Measurements from ENCODE around the gene CMAS.
"Not testable (repeated sequence)": the region's sequence is repeated elsewhere in the genome, so short reads cannot be mapped to it uniquely, and the experiment has no call there.

CMAS gene

DNA sequence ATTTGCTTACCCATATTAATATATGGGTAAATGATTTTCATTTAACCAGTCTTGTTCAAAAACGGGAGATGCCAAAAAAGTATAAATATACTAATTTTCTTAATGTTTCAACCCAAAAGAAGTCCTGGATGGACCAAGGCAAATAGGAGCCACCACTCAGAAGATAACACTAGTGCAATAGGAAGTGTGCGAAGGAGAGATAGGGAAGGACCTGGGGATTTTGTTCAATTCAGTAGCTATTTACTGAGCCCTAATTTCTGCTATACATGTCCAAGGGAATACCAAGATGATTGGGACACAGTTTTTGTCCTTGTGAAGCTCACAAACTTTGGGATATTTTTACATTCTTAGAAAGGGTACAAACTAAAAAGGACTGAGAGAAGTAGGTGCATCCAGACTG, 1.5 kb downstream of the CMAS start:
- no peak for DNase-seq (ENCODE audit: low read depth)

DNA sequence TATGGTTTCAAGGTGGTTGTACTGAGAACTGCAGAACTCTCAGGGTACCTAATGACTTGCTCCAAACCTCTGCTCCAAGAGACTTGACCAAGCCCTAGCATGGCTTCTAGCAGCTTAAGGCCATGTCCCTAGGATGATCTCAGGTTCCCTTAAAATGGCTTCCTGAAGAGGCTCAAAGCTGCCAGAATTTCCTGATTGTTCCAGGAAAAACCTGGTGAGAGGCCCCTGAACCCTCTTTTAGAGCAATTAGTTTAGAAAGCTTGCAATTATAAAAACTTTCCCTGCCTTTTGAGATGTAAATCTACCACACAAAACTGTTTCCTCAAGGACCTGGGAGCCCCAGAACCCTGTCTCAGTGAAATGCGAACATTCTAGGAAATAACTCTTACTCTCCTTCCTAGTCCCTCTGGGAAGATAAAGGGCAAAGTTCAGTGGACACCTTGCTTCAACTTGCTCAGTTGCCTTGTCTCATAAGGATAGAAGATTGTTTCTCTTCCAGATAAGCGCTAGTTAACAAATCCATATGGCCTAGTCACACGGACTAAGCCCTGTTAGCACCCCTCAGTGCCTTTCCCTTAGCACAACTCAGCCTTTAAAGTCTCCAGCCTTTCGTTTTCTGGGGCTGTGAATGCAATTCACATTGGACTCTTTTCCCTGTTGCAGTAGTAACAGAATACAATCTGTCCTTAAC, 2.5 kb downstream of the CMAS start:
- no peak for DNase-seq (ENCODE audit: low read depth)

DNA sequence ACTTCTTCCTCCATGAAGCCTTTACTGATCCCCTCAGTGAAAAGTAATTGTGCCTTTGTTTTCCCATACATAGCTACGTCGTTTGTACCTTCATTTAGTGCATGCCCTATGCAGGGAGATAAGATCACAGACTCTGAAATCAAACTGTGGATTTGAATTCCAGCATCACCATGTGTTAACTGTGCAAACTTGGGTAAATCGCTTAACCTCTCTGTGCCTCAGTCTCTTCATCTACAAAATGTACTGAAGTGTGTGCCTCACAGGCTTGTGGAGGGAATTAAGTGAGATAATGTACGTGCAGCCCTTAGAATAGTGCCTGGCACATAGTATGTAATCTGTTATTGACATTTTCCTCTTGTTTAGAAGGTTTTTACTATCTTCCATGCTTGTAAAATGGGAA, 4.1 kb downstream of the CMAS start:
- no peak for DNase-seq (ENCODE audit: low read depth)

GRCh38 chr12:22051114-22051698, 5.2 kb downstream of the CMAS start:
- no peak for DNase-seq (ENCODE audit: low read depth)

DNA sequence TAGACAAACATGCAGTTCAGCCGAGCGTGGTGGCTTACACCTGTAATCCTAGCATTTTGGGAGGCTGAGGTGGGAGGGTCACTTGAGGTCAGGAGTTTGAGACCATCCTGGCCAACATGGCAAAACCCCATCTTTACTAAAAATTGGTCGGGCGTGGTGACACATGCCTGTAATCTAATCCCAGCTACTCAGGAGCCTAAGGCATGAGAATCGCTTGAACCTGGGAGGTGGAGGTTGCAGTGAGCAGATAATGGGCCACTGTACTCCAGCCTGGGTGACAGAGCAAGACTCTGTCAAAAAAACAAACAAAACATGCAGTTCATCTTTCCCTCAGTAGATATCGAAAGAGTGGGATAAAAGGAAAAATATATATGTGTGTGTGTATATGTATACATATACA, 7.0 kb downstream of the CMAS start:
- not testable (repeated sequence) for DNase-seq (ENCODE audit: low read depth)

DNA sequence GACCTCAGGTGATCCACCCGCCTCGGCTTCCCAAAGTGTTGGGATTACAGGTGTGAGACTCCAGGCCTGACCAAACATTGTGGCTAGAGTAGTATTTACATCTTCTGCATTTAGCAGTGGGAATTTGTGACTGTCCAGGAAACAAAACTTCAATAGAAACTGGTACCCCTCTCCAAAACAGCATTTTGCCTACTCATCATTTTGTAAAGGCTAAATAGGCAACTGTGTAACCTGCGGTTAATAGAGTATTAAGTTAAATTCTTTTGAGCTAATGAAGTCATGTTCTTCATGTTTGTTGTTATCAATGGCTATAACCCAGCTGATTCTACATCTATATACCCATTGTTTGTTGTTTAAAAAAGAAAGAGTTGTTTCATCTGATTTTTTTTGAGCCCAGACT, 8.1 kb downstream of the CMAS start:
- no peak for DNase-seq (ENCODE audit: low read depth)

DNA sequence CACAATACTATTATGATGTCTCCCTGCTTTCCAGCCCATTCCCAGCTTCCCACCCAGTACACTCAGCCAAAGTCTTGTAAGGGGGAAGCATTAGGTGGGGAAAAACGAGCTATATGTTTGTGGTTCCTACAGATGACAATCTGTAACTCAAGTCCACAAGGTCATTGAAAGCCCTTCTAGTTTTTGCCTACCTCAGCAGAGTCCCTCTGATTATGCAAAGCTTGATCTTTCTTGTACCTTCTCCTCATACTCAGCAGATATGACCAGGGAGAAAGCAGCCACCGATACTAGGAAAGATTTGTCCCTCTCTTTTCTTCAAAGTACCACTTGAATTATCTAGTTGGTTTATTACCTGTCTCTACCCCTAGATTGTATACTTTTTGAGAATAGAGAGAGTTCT, 10.6 kb downstream of the CMAS start:
- DNase-seq (ENCODE audit: low read depth) = no peak

DNA sequence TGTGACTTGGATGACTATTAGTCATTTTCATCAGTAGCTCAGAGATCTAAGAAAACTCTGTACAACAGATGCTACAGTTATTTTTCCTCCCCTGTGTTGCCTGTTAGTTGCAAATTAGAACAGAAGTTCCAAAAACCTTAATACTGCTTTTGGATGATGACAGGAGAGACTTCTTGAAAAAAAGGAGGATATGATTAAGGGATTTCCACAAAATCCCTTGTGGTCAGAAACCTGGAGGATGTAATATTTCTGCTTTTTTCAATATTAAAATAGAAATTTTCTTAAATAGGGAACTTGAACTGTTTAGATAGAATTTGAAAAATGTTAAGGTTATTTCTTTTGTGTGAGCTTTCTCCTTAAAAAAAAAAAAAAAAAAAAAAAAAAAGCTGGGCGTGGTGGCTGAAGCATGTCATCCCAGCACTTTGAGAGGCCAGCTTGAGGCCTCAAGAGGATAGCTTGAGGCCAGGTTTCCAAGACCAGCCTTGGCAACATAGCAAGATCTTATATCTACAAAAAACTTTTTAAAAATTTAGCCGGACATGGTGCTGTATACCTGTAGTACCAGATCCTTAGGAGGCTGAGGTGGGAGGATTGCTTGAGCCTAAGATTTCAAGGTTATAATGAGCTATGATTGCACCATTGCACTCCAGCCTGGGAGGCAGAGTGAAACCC, 14.1 kb downstream of the CMAS start:
- no peak for DNase-seq (ENCODE audit: low read depth)

GRCh38 chr12:22064968-22065367, 18.9 kb downstream of the CMAS start:
- no peak for DNase-seq (ENCODE audit: low read depth)

DNA sequence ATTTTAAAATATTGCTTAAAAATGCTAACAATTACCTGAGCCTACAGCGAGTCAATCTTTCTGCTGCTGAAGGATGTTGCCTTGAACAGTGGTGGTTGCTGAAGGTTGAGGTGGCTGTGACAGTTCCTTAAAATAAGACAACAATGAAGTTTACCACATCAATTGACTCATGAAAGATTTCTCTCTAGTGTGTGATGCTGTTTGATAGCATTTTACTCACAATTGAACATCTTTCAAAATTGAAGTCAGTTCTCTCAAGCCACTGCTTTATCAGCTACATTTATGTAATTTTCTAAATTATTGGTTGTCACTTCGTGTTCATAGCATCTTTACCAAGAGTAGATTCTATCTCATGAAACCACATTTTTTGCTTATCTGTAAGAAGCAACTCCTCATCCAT, 20.3 kb downstream of the CMAS start:
- DNase-seq (ENCODE audit: low read depth) = no peak

GRCh38 chr12:22069851-22070250, 23.8 kb downstream of the CMAS start:
- DNase-seq (ENCODE audit: low read depth) = no peak

- DNase-seq (ENCODE audit: low read depth) = no peak
Observed at GRCh38 chr12:22082190-22082701, 36.2 kb downstream of the CMAS start.

- DNase-seq (ENCODE audit: low read depth) = no peak
Observed at GRCh38 chr12:22083167-22083566, 37.1 kb downstream of the CMAS start.

DNA sequence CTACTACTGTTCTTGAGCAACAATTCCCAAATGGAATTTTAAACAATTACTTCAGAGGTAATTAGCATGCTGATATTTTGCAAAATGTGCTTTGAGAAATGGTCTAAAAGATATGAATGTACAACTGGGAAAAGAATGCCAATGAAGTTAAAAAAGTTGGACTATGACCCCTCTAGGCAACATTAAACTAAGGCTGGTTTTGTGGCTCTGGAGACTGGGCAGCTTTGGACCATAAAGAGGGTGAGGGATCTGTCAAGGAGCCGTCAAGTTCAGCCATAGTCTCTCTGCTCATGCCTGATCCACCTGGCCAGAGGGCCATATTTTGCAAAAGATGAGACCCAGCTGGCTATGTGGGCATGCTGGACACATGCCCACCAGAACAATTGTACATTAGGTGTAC, 38.8 kb downstream of the CMAS start:
- DNase-seq (ENCODE audit: low read depth) = no peak

GRCh38 chr12:22088886-22089285, 42.9 kb downstream of the CMAS start:
- no peak for DNase-seq (ENCODE audit: low read depth)

DNA sequence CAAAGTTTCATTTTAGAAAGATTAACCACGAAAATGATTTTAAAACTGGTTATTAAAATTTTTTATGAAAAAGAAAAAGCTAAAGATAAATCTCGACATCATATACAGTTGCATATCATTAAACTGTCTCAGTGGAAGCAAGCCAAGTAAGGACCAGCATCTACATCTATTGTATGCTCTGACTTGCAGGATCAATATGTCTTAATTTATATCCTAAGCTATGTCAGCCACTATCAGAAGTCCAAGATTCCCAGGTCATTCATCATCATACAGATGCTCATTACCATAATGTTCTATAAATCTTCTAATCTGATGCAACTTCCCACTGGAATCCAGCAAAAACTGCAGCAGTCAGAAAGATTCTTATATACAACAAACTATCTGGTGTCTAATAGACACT, 43.5 kb downstream of the CMAS start:
- no peak for DNase-seq (ENCODE audit: low read depth)

DNA sequence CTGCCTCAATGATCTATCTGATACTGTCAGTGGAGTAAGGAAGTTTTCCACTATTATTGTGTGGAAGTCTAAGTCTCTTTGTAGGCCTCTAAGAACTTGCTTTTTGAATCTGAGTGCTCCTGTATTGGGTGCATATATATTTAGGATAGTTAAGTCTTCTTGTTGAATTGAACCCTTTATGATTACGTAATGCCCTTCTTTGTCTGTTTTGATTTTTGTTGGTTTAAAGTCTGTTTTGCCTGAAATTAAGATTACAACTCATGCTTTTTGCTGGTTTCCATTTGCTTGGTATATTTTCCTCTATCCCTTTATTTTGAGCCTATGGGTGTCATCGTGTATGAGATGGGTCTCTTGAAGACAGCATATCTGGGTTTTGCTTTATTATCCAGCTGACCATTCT, 53.0 kb downstream of the CMAS start:
- not testable (repeated sequence) for DNase-seq (ENCODE audit: low read depth)

DNA sequence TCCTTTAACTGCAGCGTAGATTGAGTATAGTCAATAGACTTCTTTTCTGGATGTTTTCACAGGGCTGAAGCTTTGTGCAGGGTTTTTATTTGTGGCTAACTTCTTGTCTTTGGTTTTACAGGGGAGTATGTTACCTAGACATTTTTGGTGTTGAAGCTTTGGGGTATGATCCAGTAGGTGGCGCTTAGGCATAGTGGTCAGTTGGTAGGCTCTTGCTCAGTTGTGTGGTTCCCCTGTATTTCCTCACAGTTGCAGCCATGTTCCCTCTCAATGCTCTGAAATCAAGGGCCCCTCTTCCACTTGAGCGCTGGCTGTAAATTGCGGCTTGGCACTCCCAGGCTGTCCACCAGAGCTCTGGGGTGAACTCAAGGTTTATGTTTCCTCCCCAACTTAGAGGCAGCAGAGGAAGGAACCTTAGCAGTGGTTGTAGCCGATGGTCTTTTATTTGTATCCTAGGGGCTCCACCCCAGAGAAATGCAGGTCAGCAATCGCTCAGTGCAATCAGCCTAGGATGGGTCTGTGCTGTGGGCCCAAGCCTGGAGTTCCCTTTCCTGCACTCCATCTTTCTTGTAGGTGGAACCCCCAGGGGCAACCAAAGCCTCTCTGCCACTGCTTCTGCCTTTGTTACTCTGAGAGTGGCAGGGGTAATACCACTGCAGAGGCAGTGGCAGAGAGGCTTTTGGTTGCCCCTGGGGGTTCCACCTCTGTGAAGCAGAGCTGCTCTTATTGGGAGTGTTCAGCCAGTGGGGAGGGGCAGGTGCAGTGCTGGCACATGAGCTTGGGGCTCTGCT, 55.1 kb downstream of the CMAS start:
- peak; percentile 24 for DNase-seq (ENCODE audit: low read depth)

GRCh38 chr12:22101749-22102243, 55.8 kb downstream of the CMAS start:
- no peak for DNase-seq (ENCODE audit: low read depth)

DNA sequence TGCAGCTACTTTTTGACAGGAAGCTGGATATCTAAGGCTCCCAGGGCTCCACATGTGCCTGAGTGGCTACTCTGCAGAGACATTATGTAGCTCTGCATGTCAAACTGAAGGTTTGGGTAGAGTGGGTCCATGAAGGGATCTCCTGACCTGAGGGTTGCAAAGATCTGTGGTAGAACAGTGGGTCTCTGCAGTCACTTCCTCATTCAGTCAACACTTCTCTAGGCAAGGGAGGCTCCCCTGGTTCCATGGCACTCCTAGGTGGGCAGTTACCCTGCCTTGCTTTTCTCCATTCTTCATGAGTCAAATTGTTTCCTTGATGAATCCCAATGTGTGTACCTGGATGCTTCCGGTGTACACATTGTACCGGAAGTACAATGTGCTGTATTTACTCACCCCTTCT, 57.4 kb downstream of the CMAS start:
- no peak for DNase-seq (ENCODE audit: low read depth)

GRCh38 chr12:22105542-22105941, 59.5 kb downstream of the CMAS start:
- DNase-seq (ENCODE audit: low read depth) = no peak

GRCh38 chr12:22110176-22110575, 64.2 kb downstream of the CMAS start:
- no peak for DNase-seq (ENCODE audit: low read depth)

All from activated T-cell treated with anti-CD3 and anti-CD28 coated beads for 24 hours (primary cell).